ENCODE measurements around the gene IL1RL1. TPM values are rescaled to one million over a fixed set of nuclear protein-coding genes. Genes with fewer than 3 reads are reported as not detected.

The IL1RL1 gene
- total and polyA plus RNA-seq, 2 experiments from 2014 or later: 0.35 TPM; not detected in 1

DNA sequence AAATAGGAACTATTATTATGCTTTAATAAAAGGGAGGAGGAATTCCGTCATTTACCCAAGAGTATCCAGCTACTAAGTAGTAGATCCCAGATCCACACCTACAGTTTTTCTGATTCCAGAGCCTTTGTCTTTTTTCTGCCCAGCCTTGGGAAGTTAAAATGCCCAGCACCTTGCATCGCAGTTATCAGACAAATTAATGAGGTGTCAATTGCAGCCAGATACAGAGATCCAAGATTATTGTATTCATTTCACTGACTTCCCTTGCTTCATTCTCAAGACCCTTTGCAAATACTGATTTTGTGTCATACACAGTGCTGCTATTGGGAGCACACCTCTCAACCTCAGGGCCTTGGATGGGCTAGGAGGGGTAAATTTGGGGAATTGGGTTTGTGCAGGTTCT, 45.4 kb downstream of the IL1RL1 start:
- no peak for TF ChIP-seq EZH2 (IDR thresholded peaks at IDR 0.05; ENCODE audit: insufficient read depth, poor library complexity, severe bottlenecking)
- TF ChIP-seq EZH2phosphoT487 (IDR thresholded peaks at IDR 0.05; ENCODE audit: insufficient read depth, low read depth): no peak
- Histone ChIP-seq H3K4me1 (ENCODE audit: insufficient read depth) (no peaks in the 10 kb centered on the region), H2AFZ (no peak overlapping the region; the same call in 1 of the 2 replicates), H4K20me1 (ENCODE audit: insufficient read depth) (no peaks in the 10 kb centered on the region), H3K9me3 (ENCODE audit: low read depth) (no peaks in the 10 kb centered on the region), H3K36me3 (ENCODE audit: low read depth) (no peaks in the 10 kb centered on the region), H3K27me3 (replicated peaks; ENCODE audit: insufficient read depth) (no peaks in the 10 kb centered on the region), H3K4me2 (ENCODE audit: unreplicated experiment) (no peak overlapping the region), H3K9me2 (ENCODE audit: insufficient read depth) (no peaks in the 10 kb centered on the region), H3F3A (ENCODE audit: insufficient read depth) (no peaks in the 10 kb centered on the region), H3K9ac (no peak overlapping the region), H3K79me2 (ENCODE audit: insufficient read depth) (no peaks in the 10 kb centered on the region), H3K4me3 (no peak overlapping the region; the same call in 1 of the 2 replicates), H3K27ac (no peak overlapping the region)
- in situ Hi-C loops (cut with MboI): loop anchor here (10.0 kb wide), 1 partner anchor 102 kb away; no protein-coding TSS in a partner anchor
- DNase-seq: no peak
- 81 to 89% methylated on average over 2 of the region's 2 CpGs for WGBS, 2 experiments (ENCODE audit: low coverage in 1 of 2, low lambda C conversion rate in 2 of 2, missing lambda C conversion rate in 2 of 2)

DNA sequence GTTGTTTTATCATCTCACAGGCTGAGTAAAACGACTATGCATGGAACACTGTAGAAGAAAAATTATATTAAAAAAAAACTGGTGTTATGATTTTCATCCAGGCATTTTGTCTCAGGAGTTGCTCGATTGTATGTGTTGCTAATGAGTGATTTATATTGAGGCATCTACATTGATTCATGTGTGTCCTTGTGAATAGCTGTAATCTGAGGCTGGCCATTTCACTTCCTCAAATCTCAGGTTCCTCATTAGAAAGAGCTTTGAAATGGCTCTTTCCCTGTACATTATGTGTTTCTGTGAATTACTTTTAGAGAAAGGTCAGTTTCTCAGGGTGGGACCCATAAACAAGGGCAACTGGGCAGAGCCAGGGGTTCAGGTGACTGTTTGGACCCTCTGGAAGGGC, 46.6 kb downstream of the IL1RL1 start:
- Histone ChIP-seq H3K79me2 (ENCODE audit: insufficient read depth) (no peaks in the 10 kb centered on the region), H3F3A (ENCODE audit: insufficient read depth) (no peaks in the 10 kb centered on the region), H3K27me3 (replicated peaks; ENCODE audit: insufficient read depth) (no peaks in the 10 kb centered on the region), H4K20me1 (ENCODE audit: insufficient read depth) (no peaks in the 10 kb centered on the region), H3K9ac (no peak overlapping the region), H3K4me1 (ENCODE audit: insufficient read depth) (no peaks in the 10 kb centered on the region), H3K36me3 (ENCODE audit: low read depth) (no peaks in the 10 kb centered on the region), H2AFZ (no peak overlapping the region), H3K27ac (no peak overlapping the region), H3K4me2 (ENCODE audit: unreplicated experiment) (no peak overlapping the region), H3K4me3 (no peak overlapping the region), H3K9me3 (ENCODE audit: low read depth) (no peaks in the 10 kb centered on the region), H3K9me2 (ENCODE audit: insufficient read depth) (no peaks in the 10 kb centered on the region)
- DNase-seq: no peak
- in situ Hi-C loops (cut with MboI): loop anchor here (10.0 kb wide), 1 partner anchor 103 kb away; no protein-coding TSS in a partner anchor
- 24 to 35% methylated on average over 2 of the region's 2 CpGs for WGBS, 2 experiments (ENCODE audit: low coverage in 1 of 2, low lambda C conversion rate in 2 of 2, missing lambda C conversion rate in 2 of 2)
- TF ChIP-seq EZH2phosphoT487 (IDR thresholded peaks at IDR 0.05; ENCODE audit: insufficient read depth, low read depth) (no peak), EZH2 (IDR thresholded peaks at IDR 0.05; ENCODE audit: insufficient read depth, poor library complexity, severe bottlenecking) (no peak)

DNA sequence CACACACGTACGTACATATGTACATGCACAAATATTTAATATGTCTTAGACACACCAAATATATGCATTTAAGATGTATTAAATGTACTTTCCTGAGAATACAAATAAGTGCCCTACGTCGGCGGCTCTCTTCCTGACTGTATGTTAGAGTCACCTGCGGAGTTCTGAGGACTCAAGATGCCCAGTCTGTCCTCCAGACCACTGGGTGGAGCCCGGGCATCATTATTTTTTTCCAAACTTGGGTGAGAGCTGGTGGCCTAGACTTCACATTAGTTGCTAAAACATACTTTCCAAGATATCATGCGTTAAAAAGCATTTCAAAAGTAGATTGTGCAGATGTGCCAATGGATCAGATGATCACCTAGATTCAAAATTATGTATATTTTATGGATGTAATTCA, 47.1 kb downstream of the IL1RL1 start:
- no peaks in the 10 kb centered on the region for H3F3A ChIP-seq (ENCODE audit: insufficient read depth)
- H3K4me3 ChIP-seq: no peak overlapping the region
- no peaks in the 10 kb centered on the region for H4K20me1 ChIP-seq (ENCODE audit: insufficient read depth)
- no peaks in the 10 kb centered on the region for H3K9me3 ChIP-seq (ENCODE audit: low read depth)
- no peaks in the 10 kb centered on the region for H3K36me3 ChIP-seq (ENCODE audit: low read depth)
- no peaks in the 10 kb centered on the region for H3K9me2 ChIP-seq (ENCODE audit: insufficient read depth)
- H3K27me3 ChIP-seq (replicated peaks; ENCODE audit: insufficient read depth): no peaks in the 10 kb centered on the region
- H3K27ac ChIP-seq: no peak overlapping the region
- H3K4me1 ChIP-seq (ENCODE audit: insufficient read depth): no peaks in the 10 kb centered on the region
- TF ChIP-seq EZH2 (IDR thresholded peaks at IDR 0.05; ENCODE audit: insufficient read depth, poor library complexity, severe bottlenecking) (no peak), EZH2phosphoT487 (IDR thresholded peaks at IDR 0.05; ENCODE audit: insufficient read depth, low read depth) (no peak)
- in situ Hi-C loops (cut with MboI): loop anchor here (10.0 kb wide), 1 partner anchor 104 kb away; no protein-coding TSS in a partner anchor
- H3K9ac ChIP-seq: no peak overlapping the region
- no peaks in the 10 kb centered on the region for H3K79me2 ChIP-seq (ENCODE audit: insufficient read depth)
- no peak overlapping the region for H3K4me2 ChIP-seq (ENCODE audit: unreplicated experiment)
- DNase-seq: no peak
- H2AFZ ChIP-seq: no peak overlapping the region
- 97 to 99% methylated on average over 8 of the region's 8 CpGs for WGBS, 2 experiments (ENCODE audit: low coverage in 1 of 2, low lambda C conversion rate in 2 of 2, missing lambda C conversion rate in 2 of 2)

DNA sequence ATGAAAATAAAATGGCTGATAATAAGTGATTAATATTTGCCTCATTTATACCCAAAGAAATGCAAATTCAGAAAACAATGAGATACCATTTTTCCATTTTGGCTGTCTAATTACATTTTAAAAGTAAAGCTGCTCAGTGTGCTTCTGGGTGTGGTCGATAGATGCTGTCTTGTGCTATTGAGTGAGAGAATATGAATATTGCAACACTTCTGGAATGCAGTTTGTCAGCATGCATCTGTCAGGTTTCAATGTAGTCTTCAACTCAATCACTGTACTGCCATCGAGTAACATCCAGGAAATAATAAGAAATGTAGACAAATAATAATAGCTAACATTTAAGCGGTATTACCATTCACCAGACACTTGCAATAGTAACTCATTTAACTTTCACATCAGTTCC, 48.2 kb downstream of the IL1RL1 start:
- no peak overlapping the region for H2AFZ ChIP-seq
- no peaks in the 10 kb centered on the region for H3K9me2 ChIP-seq (ENCODE audit: insufficient read depth)
- H3K79me2 ChIP-seq (ENCODE audit: insufficient read depth): no peaks in the 10 kb centered on the region
- in situ Hi-C loops (cut with MboI): loop anchor here (10.0 kb wide), 1 partner anchor 105 kb away; no protein-coding TSS in a partner anchor
- H3K4me1 ChIP-seq (ENCODE audit: insufficient read depth): no peaks in the 10 kb centered on the region
- no peaks in the 10 kb centered on the region for H3F3A ChIP-seq (ENCODE audit: insufficient read depth)
- H3K36me3 ChIP-seq (ENCODE audit: low read depth): no peaks in the 10 kb centered on the region
- no peak overlapping the region for H3K4me2 ChIP-seq (ENCODE audit: unreplicated experiment)
- no peak for DNase-seq
- H3K27me3 ChIP-seq (replicated peaks; ENCODE audit: insufficient read depth): no peaks in the 10 kb centered on the region
- 42 to 44% methylated on average over 3 of the region's 3 CpGs for WGBS, 2 experiments (ENCODE audit: low coverage in 1 of 2, low lambda C conversion rate in 2 of 2, missing lambda C conversion rate in 2 of 2)
- H3K9ac ChIP-seq: no peak overlapping the region
- no peak overlapping the region for H3K27ac ChIP-seq
- TF ChIP-seq EZH2phosphoT487 (IDR thresholded peaks at IDR 0.05; ENCODE audit: insufficient read depth, low read depth): no peak
- no peak for TF ChIP-seq EZH2 (IDR thresholded peaks at IDR 0.05; ENCODE audit: insufficient read depth, poor library complexity, severe bottlenecking)
- no peak overlapping the region for H3K4me3 ChIP-seq
- no peaks in the 10 kb centered on the region for H4K20me1 ChIP-seq (ENCODE audit: insufficient read depth)
- H3K9me3 ChIP-seq (ENCODE audit: low read depth): no peaks in the 10 kb centered on the region

Data from GM23248 (cell line).